ENCODE data around the gene ADGRG6. TPM values are rescaled to one million over a fixed set of nuclear protein-coding genes. Genes with fewer than 3 reads are reported as not detected.

Gene ADGRG6
- total RNA-seq, 1 experiment from 2014 or later = 5.3 TPM

GRCh38 chr6:142429195-142429594 lies 127.4 kb downstream of the ADGRG6 start:
- Mint-ChIP-seq H3K4me1 (no peaks in the 10 kb centered on the region), H3K27me3 (ENCODE audit: low read depth) (no peaks in the 10 kb centered on the region; the same call in 1 of the 2 replicates), H3K9me3 (peaks cover 36% of the 10 kb centered on the region), H3K36me3 (peaks cover 22% of the 10 kb centered on the region), H3K4me3 (no peak overlapping the region), H3K27ac (no peak overlapping the region)
- TF ChIP-seq E2F4 (CRISPR knock-in tag; IDR thresholded peaks at IDR 0.05; ENCODE audit: borderline replicate concordance, low read depth) (no peak), ZNF121 (CRISPR knock-in tag; IDR thresholded peaks at IDR 0.05) (no peak), GTF2I (CRISPR knock-in tag; conservative IDR thresholded peaks at IDR 0.05) (no peak), ZNF425 (CRISPR knock-in tag; conservative IDR thresholded peaks at IDR 0.05) (no peak), IRF1 (CRISPR knock-in tag; IDR thresholded peaks at IDR 0.05) (no peak), ZNF263 (CRISPR knock-in tag; IDR thresholded peaks at IDR 0.05; ENCODE audit: low read depth) (no peak), KAT7 (CRISPR knock-in tag; IDR thresholded peaks at IDR 0.05; ENCODE audit: borderline replicate concordance) (no peak), MYBL2 (CRISPR knock-in tag; IDR thresholded peaks at IDR 0.05) (no peak), ZNF232 (CRISPR knock-in tag; IDR thresholded peaks at IDR 0.05) (no peak), PRRX2 (CRISPR knock-in tag; IDR thresholded peaks at IDR 0.05) (no peak), PRDM15 (CRISPR knock-in tag; IDR thresholded peaks at IDR 0.05) (no peak), ETV6 (CRISPR knock-in tag; IDR thresholded peaks at IDR 0.05) (no peak), CTCF (IDR thresholded peaks at IDR 0.05) (no peak), FOXP4 (CRISPR knock-in tag; IDR thresholded peaks at IDR 0.05) (no peak), MLX (CRISPR knock-in tag; IDR thresholded peaks at IDR 0.05) (no peak)
- ATAC-seq (no peak), DNase-seq (ENCODE audit: low spot score) (no peak)
- POLR2A ChIA-PET = no interaction called here
- CTCF ChIA-PET = no interaction called here
